ENCODE data around the gene FAM83B.
"Not testable (repeated sequence)": the region's sequence is repeated elsewhere in the genome, so short reads cannot be mapped to it uniquely, and the experiment has no call there.

FAM83B gene

GRCh38 chr6:54860132-54860531 is 13.6 kb downstream of the FAM83B start:
- no peak for DNase-seq (ENCODE audit: low read depth in 2 of 2)

- peak in 1 of 2 experiments; percentile 19 for DNase-seq (ENCODE audit: low read depth in 2 of 2)
Observed at GRCh38 chr6:54860739-54861138, 14.2 kb downstream of the FAM83B start.

GRCh38 chr6:54861905-54862616 is 15.5 kb downstream of the FAM83B start:
- DNase-seq (ENCODE audit: low read depth in 2 of 2): no peak

DNA sequence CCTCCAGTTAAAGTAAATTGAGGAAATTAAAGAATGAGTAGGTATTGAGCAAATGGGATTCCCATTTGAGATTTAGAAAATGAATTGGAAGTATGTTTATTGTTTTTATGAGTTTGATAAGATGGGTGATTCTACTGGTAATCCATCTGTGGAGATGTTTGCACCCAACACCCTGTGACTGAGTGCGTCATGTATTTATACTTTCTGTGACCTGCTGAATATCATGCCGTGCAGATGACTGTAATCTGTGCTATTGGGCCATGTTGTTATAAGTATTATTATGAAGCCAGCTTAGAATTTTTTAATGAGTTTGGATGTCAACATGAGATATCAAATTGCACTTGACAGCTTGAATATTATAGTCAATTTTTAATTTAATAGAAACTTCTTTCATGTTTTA is 17.7 kb downstream of the FAM83B start:
- DNase-seq (ENCODE audit: low read depth in 2 of 2): no peak

DNA sequence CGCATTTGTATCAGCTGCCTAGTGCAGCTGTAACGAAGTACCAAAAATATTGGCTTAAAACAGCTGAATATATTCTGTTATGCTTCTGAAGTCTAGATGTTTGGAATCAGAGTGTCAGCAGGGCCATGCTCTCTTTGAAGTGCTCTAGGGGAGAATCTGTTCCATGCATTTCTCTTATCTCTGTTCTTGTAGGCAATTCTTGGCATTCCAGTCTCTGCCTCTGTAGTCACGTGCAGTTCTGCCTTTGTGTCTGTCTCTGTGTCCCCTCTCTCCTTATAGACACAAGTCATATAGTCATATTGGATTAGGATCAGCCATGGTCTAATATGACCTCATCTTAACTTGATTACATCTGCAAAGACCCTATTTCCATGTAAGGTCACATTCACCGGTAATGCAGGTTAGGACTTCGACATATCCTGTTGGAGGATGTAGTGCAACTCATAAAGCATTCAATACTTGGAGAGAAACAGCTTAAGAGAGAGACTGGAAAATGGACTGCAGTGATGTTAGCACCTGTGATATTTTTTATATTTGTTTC is 18.6 kb downstream of the FAM83B start:
- DNase-seq (ENCODE audit: low read depth in 2 of 2): no peak

- no peak for DNase-seq (ENCODE audit: low read depth in 2 of 2)
Observed at GRCh38 chr6:54868556-54868955, 22.0 kb downstream of the FAM83B start.

- no peak for DNase-seq (ENCODE audit: low read depth in 2 of 2)
Observed at GRCh38 chr6:54873599-54873998, 27.0 kb downstream of the FAM83B start.

- no peak for DNase-seq (ENCODE audit: low read depth in 2 of 2)
Observed at GRCh38 chr6:54874349-54875048, 27.9 kb downstream of the FAM83B start.

DNA sequence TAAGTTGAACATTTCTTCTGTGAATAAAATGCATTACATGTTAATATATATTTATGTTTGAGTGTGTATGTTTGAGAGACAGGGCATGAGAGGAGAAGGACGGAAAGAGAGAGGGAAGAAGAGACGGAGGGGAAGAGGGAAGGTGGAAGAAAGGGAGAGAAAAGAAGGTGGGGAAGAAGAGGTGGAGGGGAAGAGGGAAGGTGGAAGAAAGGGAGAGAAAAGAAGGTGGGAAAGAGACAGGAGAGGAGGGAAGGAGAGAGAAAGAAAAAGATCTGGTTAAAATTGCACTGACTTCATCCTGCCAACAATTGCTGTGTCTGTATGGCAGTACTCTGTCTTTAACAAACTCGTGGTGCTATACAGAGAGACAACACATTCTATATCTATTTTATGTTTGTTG is 29.0 kb downstream of the FAM83B start:
- no peak for DNase-seq (ENCODE audit: low read depth in 2 of 2)

DNA sequence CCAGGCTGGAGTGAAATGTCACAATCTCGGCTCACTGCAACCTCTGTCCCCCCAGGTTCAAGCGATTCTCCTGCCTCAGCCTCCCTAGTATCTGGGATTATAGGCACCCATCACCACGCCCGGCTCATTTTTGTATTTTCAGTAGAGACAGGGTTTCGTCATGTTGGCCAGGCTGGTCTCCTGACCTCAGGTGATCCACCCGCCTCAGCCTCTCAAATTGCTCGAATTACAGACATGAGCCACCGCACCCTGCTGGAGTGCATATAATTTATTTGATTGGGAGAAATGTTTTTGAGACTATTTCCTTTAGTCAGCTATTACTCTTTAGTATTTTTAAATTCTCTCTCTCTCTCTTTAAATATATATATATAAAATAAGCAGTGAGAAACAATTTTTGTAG is 29.8 kb downstream of the FAM83B start:
- no peak for DNase-seq (ENCODE audit: low read depth in 2 of 2)

GRCh38 chr6:54876871-54877270 is 30.3 kb downstream of the FAM83B start:
- no peak for DNase-seq (ENCODE audit: low read depth in 2 of 2)

DNA sequence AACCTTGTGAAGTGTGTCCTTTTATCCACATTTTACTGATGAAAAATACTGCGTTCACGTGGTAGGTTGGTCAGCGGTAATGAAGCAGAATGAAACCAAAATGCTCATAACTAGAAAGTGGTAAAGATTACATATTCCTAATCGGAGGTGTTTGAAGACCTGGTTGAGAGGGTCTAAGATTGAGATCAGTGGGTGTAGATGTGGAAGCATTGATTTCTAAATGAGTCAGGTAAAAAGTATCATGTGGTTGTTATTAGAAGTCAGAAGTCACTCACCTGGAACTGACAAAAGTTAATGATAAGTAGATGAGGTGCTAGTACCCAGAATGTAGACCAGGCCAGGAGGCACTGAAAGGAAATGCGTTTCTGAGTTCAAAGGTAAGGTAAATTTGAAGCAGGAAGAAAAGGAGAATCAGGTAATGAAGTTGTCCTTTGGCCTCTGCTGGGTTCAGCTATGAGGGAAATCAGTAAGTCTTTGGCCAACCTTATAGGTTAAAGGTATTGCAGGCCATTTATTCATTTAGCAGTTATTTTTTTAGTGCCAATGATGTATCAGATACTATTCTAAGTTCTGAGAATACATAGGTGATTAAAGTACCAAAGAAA is 31.2 kb downstream of the FAM83B start:
- no peak for DNase-seq (ENCODE audit: low read depth in 2 of 2)

- no peak for DNase-seq (ENCODE audit: low read depth in 2 of 2)
Observed at GRCh38 chr6:54878718-54879117, 32.1 kb downstream of the FAM83B start.

GRCh38 chr6:54879188-54879985 is 32.8 kb downstream of the FAM83B start:
- no peak for DNase-seq (ENCODE audit: low read depth in 2 of 2)

- no peak for DNase-seq (ENCODE audit: low read depth in 2 of 2)
Observed at GRCh38 chr6:54881067-54881730, 34.6 kb downstream of the FAM83B start.

DNA sequence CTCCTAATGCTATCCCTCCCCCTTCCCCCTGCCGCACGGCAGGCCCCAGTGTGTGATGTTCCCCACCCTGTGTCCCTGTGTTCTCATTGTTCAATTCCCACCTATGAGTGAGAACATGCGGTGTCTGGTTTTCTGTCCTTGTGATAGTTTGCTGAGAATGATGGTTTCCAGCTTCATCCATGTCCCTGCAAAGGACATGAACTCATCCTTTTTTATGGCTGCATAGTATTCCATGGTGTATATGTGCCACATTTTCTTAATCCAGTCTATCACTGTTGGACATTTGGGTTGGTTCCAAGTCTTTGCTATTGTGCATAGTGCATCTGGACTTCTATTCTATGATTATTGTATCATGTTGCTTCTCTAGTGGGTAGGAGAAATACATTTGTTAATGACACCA is 35.3 kb downstream of the FAM83B start:
- DNase-seq (ENCODE audit: low read depth in 2 of 2): not testable (repeated sequence)

DNA sequence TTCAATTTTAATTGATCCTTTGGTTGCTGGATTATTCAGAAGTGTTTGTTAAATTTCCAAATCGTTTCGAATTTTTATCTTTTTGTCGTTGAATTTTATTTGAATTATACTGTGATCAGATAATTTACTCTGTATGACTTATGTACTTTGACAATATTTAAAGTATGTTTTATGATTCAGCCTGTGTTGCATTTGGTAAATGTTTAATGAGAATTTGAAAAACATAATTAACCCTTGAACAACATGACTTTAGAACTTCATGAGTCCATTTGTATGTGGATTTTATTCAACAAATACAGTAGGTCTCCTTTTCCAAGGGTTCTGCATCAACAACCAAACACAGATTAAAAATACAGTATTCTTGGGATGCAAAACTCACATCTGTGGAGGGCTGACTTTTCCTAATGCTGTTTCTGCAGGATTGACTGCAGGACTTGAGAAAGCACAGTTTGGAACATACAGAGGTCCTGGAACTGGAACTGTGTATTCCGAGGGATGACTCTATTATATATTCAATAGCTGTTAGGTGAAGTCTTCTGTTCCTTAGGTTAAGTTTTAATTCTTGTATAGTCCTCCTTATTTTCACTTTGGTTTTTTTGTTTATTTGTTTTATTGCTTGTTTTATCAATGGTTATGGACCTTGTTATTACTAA is 40.5 kb downstream of the FAM83B start:
- DNase-seq (ENCODE audit: low read depth in 2 of 2): no peak

DNA sequence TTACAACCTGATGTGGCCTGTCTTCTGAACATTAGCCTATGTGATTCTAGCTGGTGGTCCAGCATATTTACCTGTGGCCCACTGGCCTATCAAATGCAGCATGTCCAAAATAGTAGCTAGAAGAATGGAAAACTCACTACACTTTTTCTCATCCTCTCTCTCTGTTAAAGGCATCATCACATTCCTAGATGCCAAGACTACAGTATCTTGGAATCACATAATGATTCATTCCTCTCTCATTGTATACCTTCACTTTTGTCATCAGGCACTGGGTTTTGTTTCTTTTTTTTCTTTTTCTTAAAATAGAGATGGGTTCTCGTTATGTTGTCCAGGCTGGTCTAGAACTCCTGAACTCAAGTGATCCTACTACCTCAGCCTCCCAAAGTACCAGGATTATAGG is 45.0 kb downstream of the FAM83B start:
- DNase-seq (ENCODE audit: low read depth in 2 of 2): no peak

DNA sequence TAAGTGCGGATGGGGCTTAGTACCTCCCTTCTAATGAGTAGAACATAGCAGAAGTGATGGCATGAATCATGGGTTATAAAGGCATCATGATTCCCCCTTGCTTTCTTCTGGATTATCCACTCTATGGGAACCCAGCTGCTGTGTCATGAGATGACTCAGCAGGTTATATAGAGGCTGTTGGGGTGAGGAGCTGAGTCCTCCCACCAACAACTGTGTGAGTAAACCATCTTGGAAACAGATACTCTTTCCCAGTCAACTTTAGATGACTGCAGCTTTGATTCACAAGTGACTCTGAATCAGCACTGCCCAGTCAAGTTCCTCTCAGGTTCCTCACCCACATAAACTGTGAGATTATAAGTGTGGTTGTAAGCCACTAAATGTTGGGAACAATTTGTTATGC is 46.3 kb downstream of the FAM83B start:
- DNase-seq (ENCODE audit: low read depth in 2 of 2): no peak

- DNase-seq (ENCODE audit: low read depth in 2 of 2): no peak
Observed at GRCh38 chr6:54893818-54894217, 47.2 kb downstream of the FAM83B start.

- no peak for DNase-seq (ENCODE audit: low read depth in 2 of 2)
Observed at GRCh38 chr6:54896302-54896701, 49.7 kb downstream of the FAM83B start.
